ENCODE results near the gene HDAC7.
"Not testable (repeated sequence)": the region's sequence is repeated elsewhere in the genome, so short reads cannot be mapped to it uniquely, and the experiment has no call there.

The HDAC7 gene

GRCh38 chr12:47849261-47849660 lies 29.6 kb upstream of the HDAC7 start:
- DNase-seq (ENCODE audit: low read depth), result no peak

GRCh38 chr12:47848853-47849252 lies 29.1 kb upstream of the HDAC7 start:
- no peak for DNase-seq (ENCODE audit: low read depth)

- DNase-seq (ENCODE audit: low read depth), result no peak
Observed at GRCh38 chr12:47846294-47846996, 26.7 kb upstream of the HDAC7 start.

GRCh38 chr12:47845081-47845480 lies 25.4 kb upstream of the HDAC7 start:
- no peak for DNase-seq (ENCODE audit: low read depth)

GRCh38 chr12:47844264-47845019 lies 24.7 kb upstream of the HDAC7 start:
- DNase-seq (ENCODE audit: low read depth), result no peak

- DNase-seq (ENCODE audit: low read depth), result no peak
Observed at GRCh38 chr12:47843226-47843980, 23.7 kb upstream of the HDAC7 start.

GRCh38 chr12:47842543-47842942 lies 22.8 kb upstream of the HDAC7 start:
- DNase-seq (ENCODE audit: low read depth), result not testable (repeated sequence)

GRCh38 chr12:47841910-47842309 lies 22.2 kb upstream of the HDAC7 start:
- peak; percentile 15 for DNase-seq (ENCODE audit: low read depth)

GRCh38 chr12:47841501-47841900 lies 21.8 kb upstream of the HDAC7 start:
- DNase-seq (ENCODE audit: low read depth), result no peak

- DNase-seq (ENCODE audit: low read depth), result no peak
Observed at GRCh38 chr12:47840571-47840970, 20.9 kb upstream of the HDAC7 start.

GRCh38 chr12:47839214-47839876 lies 19.6 kb upstream of the HDAC7 start:
- DNase-seq (ENCODE audit: low read depth), result no peak

- DNase-seq (ENCODE audit: low read depth), result peak; percentile 67
Observed at GRCh38 chr12:47838286-47838931, 18.7 kb upstream of the HDAC7 start.

GRCh38 chr12:47837190-47838171 lies 17.8 kb upstream of the HDAC7 start:
- peak; percentile 78 for DNase-seq (ENCODE audit: low read depth)

- DNase-seq (ENCODE audit: low read depth), result no peak
Observed at GRCh38 chr12:47835831-47836155, 16.1 kb upstream of the HDAC7 start.

- DNase-seq (ENCODE audit: low read depth), result no peak
Observed at GRCh38 chr12:47835006-47835830, 15.5 kb upstream of the HDAC7 start.

GRCh38 chr12:47834199-47834903 lies 14.6 kb upstream of the HDAC7 start:
- no peak for DNase-seq (ENCODE audit: low read depth)

GRCh38 chr12:47833591-47834012 lies 13.9 kb upstream of the HDAC7 start:
- DNase-seq (ENCODE audit: low read depth), result no peak

GRCh38 chr12:47832263-47832933 lies 12.7 kb upstream of the HDAC7 start:
- no peak for DNase-seq (ENCODE audit: low read depth)

- DNase-seq (ENCODE audit: low read depth), result no peak
Observed at GRCh38 chr12:47829584-47829983, 9.9 kb upstream of the HDAC7 start.
